NCI-H69 (cell line): ENCODE measurements around the gene CLCF1.

Source experiments
- DNase-seq: peaks from one replicate; lab custom pipeline; 2025; lab: John Stamatoyannopoulos, UW

Gene CLCF1

GRCh38 chr11:67395555-67396258 lies 22.3 kb upstream of the CLCF1 start:
- no peak for DNase-seq

DNA sequence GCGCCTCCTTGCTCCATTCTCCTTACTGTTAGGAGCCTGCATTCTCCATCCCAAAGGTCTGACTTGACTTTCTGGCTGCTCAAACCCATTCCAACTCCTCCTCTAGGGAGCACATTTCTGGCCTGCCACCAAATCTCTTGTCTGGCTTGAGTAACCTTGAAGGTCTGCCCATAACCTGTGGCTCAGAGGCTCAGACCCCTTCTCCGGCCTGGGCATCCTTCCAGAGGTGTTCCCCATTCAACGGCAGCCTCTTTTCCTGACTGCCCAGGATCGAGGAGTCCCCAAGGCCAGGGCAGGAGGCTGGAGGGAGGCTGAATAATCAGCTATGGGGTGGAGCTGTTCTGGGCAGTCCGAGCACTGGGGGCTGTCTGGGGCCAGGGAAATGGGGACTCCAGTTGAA lies 20.6 kb upstream of the CLCF1 start:
- DNase-seq, result no peak

DNA sequence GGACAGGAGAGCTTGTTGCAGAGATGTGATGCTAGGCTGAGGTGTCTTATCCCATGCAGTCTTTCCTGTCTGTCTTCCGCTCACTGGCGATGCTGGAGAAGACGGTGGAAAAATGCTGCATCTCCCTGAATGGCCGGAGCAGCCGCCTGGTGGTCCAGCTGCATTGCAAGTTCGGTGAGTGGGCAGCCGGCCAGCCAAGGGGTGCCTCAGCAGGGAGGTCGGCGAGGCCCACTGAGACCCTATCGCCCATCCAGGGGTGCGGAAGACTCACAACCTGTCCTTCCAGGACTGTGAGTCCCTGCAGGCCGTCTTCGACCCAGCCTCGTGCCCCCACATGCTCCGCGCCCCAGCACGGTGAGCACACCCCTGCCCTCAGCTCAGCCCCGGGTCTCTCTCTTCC lies 20.0 kb upstream of the CLCF1 start:
- no peak for DNase-seq

DNA sequence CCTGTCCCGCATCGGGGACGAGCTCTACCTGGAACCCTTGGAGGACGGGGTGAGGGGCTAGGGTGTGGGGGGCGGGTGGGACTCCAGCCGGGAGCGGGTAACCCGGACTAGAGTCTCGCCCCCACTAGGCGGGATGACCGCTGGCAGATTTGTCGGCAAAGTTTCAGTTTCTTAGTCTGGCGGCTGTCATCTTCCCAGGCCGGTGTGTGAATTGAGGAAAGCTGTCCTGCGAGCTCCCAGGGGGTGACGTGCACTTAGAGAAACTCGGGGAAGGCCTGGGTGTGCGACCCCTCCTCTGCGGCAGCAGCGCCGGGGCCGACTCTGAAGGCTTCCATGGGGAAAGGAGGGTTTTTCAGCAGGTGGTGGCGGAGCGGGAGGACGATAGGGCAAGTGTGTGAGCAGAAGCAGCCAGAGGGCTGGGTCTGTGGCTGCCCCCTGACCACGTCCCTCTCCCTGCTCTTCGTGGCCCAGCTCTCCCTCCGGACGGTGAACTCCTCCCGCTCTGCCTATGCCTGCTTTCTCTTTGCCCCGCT lies 18.9 kb upstream of the CLCF1 start:
- DNase-seq, result no peak

DNA sequence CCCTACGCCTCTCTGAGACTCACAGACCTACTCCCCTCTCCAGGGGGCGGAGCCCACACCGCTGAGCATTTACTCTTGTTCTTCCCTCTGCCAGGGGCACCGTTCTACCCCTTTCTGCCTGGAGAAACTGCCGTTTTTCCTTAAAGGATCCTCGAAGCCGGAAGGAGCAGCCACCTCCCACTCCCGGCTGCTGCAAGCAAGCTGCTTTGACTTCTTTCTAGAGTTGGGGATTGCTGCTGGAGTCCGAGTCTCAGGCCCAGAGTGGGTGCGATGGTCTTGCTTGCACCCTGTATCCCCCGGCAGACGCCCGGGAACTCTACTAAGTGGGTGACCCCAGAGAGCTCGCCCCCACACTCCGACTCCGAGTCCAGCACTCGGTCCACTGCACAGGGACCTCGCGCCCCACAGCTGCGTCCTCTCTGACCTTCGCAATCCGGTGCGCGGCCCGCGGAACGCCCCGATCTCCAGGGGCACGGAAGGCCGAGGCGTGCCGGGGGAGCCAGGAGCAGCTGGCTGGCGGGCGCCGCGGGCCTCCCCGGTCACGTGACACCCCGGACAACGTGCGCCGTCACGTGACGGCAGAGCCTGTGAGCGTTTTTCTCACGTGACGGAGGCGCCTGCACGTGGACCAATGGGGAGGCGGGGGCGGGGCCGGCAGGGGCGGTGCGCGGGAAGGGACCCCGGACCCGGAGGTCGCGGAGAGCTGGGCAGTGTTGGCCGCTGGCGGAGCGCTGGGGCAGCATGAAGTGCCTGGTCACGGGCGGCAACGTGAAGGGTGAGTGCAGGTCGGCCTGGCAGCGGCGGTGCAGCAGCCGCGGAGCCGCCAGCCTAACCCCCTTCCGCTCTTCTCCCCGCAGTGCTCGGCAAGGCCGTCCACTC lies 18.1 kb upstream of the CLCF1 start, which contains the start of gene RAD9A:
TSS of gene RAD9A (plus strand) at position 683 of the 879 bp plus-strand sequence. CDS start at position 742, 59 bp downstream.
- peak; percentile 98 for DNase-seq

GRCh38 chr11:67390947-67391303 lies 17.5 kb upstream of the CLCF1 start:
- DNase-seq, result no peak

GRCh38 chr11:67389477-67389876 lies 16.1 kb upstream of the CLCF1 start:
- DNase-seq, result peak; percentile 66

GRCh38 chr11:67387518-67387917 lies 14.1 kb upstream of the CLCF1 start:
- no peak for DNase-seq

GRCh38 chr11:67387069-67387468 lies 13.7 kb upstream of the CLCF1 start:
- DNase-seq, result no peak

DNA sequence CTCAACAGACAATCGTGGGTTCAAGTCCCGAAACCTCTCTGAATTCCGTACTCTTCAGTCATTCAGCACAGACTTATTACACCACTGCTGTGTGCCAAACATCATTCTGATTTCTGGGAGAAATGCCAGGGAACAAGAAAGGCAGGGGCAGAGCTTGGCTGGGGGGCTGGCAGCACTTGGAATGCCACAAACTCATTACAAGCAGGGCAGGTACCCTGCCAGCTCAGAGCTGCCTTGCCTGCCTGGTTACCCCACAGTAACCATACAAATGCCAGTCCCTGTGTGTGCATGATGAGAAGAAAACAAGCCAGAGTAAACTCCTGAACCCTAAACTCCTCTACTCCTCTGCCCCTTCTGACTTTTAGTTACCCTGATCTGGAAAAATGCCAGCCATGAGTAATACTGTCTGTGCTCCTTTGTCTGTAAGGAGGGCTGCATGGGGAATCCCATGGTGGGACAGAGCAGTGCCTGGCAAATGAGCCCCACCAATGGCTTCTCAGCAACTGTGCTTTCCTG lies 11.5 kb upstream of the CLCF1 start:
- DNase-seq, result peak; percentile 57

- DNase-seq, result peak; percentile 77
Observed at GRCh38 chr11:67382276-67383136, 9.1 kb upstream of the CLCF1 start.

DNA sequence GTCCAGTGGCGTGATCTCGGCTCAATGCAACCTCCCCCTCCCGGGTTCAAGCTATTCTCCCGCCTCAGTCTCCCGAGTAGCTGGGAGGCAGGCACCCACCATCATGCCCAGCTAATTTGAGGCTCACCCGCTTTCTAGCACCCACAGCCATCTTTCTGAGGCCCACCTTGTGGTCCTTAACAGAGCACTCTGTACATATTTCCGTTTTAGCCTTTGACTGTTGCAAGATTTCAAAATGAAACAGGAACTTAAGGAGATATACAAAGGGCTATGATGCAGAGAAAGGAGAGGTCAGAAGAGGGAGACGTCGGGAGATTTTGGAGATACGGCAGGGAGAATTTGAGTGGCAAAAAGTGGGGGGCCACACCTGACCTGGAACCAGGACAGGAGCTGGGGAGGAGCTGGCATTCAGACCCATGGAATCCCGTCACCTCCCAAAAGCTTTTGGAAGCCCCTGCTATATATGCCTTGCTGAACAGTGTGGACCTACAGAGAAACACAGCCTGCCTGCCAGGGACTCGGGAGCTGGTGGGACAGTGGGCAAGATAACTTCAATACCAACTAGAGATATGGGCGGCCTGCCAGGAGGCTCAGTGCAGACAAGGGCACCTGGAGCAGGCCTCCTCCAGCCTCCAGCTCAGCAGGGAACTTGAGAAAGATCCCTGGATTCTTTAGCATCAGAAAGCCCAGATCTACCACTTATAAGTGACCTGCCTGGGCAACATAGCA lies 8.0 kb upstream of the CLCF1 start:
- no peak for DNase-seq

- no peak for DNase-seq
Observed at GRCh38 chr11:67379061-67380058, 6.0 kb upstream of the CLCF1 start.

- DNase-seq, result no peak
Observed at GRCh38 chr11:67378544-67378943, 5.1 kb upstream of the CLCF1 start.

DNA sequence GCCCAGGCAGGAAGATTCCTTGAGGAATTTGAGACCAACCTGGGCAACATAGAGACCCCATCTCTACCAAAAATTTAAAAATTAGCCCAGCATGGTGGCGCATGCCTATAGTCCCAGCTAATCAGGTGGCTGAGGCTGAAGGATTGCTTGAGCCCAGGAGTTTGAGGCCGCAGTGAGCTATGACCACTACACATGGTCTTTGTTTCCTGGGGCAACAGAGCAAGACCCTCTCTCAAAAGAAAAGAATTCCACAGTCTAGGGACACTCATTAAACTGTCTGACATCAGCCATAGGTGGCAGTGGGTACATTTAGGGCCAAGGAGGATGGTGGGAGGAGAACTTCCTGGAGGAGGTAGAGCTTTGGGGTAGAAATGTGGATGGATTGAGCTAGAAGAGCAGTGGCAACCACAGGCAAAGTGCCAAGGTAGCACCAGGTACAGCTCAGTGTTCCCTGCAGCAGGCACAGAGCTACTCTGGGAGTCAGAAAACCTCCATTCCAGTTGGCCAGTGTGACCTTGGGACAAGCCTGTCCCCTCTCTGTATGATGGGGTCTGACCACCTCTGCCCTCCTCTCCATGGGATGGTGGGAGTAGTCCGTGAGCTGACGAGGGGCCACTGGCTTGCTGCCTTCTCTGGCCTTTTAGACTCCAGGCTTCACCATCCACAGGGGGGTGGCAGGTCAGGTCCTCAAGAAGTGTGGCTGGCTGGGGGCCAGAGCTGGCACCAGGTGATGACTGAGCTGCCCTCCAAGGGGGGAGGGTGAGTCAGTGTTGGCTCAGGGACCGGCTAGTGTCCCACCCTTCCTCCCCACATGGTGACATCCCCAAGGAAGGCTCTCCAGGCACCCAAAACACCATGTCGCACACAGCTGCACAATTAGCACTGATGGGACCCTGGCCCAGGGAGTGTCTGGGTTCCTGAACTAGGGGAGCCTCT lies 3.7 kb upstream of the CLCF1 start:
- DNase-seq, result no peak

GRCh38 chr11:67376063-67376820 lies 2.8 kb upstream of the CLCF1 start:
- no peak for DNase-seq

DNA sequence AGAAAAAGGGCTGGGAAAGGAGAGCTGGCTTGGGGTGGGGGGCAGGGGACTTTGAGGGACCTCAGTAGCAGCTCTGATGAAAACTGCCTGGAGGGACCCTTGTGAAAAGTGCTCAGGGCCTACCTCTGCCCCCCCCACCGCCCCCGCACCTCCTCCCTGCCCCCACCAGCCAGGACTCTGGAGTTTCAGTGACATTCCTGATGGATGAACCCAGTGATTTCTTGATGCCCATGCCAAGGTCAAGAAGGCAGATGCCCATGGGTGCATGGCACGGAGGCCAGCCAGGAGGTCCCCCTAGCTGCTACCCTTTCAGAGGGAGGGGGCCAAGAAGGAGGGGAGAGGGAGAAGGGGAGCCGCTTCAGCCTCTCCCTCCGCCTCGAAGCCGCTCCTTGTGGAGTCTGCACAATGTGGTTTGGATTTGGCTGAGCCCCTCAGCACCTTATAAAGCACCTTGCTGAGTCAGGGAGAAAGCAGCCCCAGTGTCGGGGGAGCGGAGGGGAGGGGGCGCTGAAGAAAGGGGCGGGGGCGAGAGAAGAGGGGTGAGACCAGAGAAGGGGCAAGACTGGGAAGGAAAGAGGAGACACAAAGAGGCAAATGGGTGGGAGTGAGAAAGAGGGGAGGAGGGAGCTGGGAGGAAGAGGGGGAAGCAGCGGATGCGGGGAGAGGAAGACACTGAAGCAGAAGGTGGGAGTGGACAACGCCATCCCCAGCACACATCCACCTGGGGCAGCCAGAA lies 2.1 kb upstream of the CLCF1 start:
- DNase-seq, result no peak
